Measurements from ENCODE around the gene COA3. TPM values are rescaled to one million over a fixed set of nuclear protein-coding genes. Genes with fewer than 3 reads are reported as not detected.

The COA3 gene
- total and polyA plus RNA-seq, 9 donors, result 53.6 to 84.1 (median 59.5) TPM

- peaks cover 15% of the 10 kb centered on the region for H3K4me1 ChIP-seq (ENCODE audit: control insufficient read depth, insufficient read depth, low read length)
- peaks cover 13% of the 10 kb centered on the region for H3K36me3 ChIP-seq (ENCODE audit: control insufficient read depth, insufficient read depth, low read length)
- no peak overlapping the region for H3K27ac ChIP-seq (ENCODE audit: low read length)
- H3K4me3 ChIP-seq (ENCODE audit: low read length), result no peak overlapping the region
- DNase-seq, result no peak
- H3K27me3 ChIP-seq (ENCODE audit: control insufficient read depth, insufficient read depth, low read length), result peaks cover 87% of the 10 kb centered on the region
- 24% methylated on average over 9 of the region's 9 CpGs for WGBS (ENCODE audit: insufficient coverage)
- no peaks in the 10 kb centered on the region for H3K9me3 ChIP-seq (replicated peaks; ENCODE audit: control insufficient read depth, low read depth, low read length)
These were observed 15.3 kb downstream of the COA3 start for GRCh38 chr17:42783062-42783790.

GRCh38 chr17:42782166-42783061 lies 16.1 kb downstream of the COA3 start:
- no peak overlapping the region for H3K27ac ChIP-seq (ENCODE audit: low read length)
- DNase-seq, result no peak
- H3K36me3 ChIP-seq (ENCODE audit: control insufficient read depth, insufficient read depth, low read length), result peaks cover 21% of the 10 kb centered on the region
- peaks cover 15% of the 10 kb centered on the region for H3K4me1 ChIP-seq (ENCODE audit: control insufficient read depth, insufficient read depth, low read length)
- no peaks in the 10 kb centered on the region for H3K9me3 ChIP-seq (replicated peaks; ENCODE audit: control insufficient read depth, low read depth, low read length)
- H3K4me3 ChIP-seq (ENCODE audit: low read length), result no peak overlapping the region
- peaks cover 79% of the 10 kb centered on the region for H3K27me3 ChIP-seq (ENCODE audit: control insufficient read depth, insufficient read depth, low read length)
- WGBS (ENCODE audit: insufficient coverage), result 23% methylated on average over 19 of the region's 29 CpGs

GRCh38 chr17:42781639-42782165 lies 16.8 kb downstream of the COA3 start:
- 40% methylated on average over 4 of the region's 10 CpGs for WGBS (ENCODE audit: insufficient coverage)
- Histone ChIP-seq H3K36me3 (ENCODE audit: control insufficient read depth, insufficient read depth, low read length) (peaks cover 26% of the 10 kb centered on the region), H3K27ac (ENCODE audit: low read length) (no peak overlapping the region), H3K4me1 (ENCODE audit: control insufficient read depth, insufficient read depth, low read length) (peaks cover 15% of the 10 kb centered on the region), H3K9me3 (replicated peaks; ENCODE audit: control insufficient read depth, low read depth, low read length) (no peaks in the 10 kb centered on the region), H3K4me3 (ENCODE audit: low read length) (no peak overlapping the region), H3K27me3 (ENCODE audit: control insufficient read depth, insufficient read depth, low read length) (peaks cover 73% of the 10 kb centered on the region)
- DNase-seq, result no peak

- WGBS (ENCODE audit: insufficient coverage), result 5% methylated on average over 39 of the region's 39 CpGs
- peaks cover 15% of the 10 kb centered on the region for H3K4me1 ChIP-seq (ENCODE audit: control insufficient read depth, insufficient read depth, low read length)
- H3K27me3 ChIP-seq (ENCODE audit: control insufficient read depth, insufficient read depth, low read length), result peaks cover 67% of the 10 kb centered on the region
- peaks cover 32% of the 10 kb centered on the region for H3K36me3 ChIP-seq (ENCODE audit: control insufficient read depth, insufficient read depth, low read length)
- H3K9me3 ChIP-seq (replicated peaks; ENCODE audit: control insufficient read depth, low read depth, low read length), result no peaks in the 10 kb centered on the region
- no peak overlapping the region for H3K27ac ChIP-seq (ENCODE audit: low read length)
- no peak for DNase-seq
- H3K4me3 ChIP-seq (ENCODE audit: low read length), result peak overlapping the region; percentile 29
These were observed 17.5 kb downstream of the COA3 start for GRCh38 chr17:42780851-42781638.

- peak; percentile 33 for DNase-seq
- Histone ChIP-seq H3K9me3 (replicated peaks; ENCODE audit: control insufficient read depth, low read depth, low read length) (no peaks in the 10 kb centered on the region), H3K4me3 (ENCODE audit: low read length) (peak within 1 kb of the TSS; percentile 29), H3K36me3 (ENCODE audit: control insufficient read depth, insufficient read depth, low read length) (peaks cover 40% of the 10 kb centered on the region), H3K4me1 (ENCODE audit: control insufficient read depth, insufficient read depth, low read length) (peaks cover 15% of the 10 kb centered on the region), H3K27ac (ENCODE audit: low read length) (peak within 1 kb of the TSS; percentile 7), H3K27me3 (ENCODE audit: control insufficient read depth, insufficient read depth, low read length) (peaks cover 58% of the 10 kb centered on the region)
- WGBS (ENCODE audit: insufficient coverage), result under 1% methylated on average over 57 of the region's 65 CpGs
These were observed 18.3 kb downstream of the COA3 start, which contains the start of gene WNK4 for GRCh38 chr17:42779936-42780850. TSS of gene WNK4 (plus strand) at chr17:42780610. CDS start at chr17:42780699, 89 bp downstream.

- Histone ChIP-seq H3K36me3 (ENCODE audit: control insufficient read depth, insufficient read depth, low read length) (peaks cover 47% of the 10 kb centered on the region), H3K27me3 (ENCODE audit: control insufficient read depth, insufficient read depth, low read length) (peaks cover 50% of the 10 kb centered on the region), H3K9me3 (replicated peaks; ENCODE audit: control insufficient read depth, low read depth, low read length) (no peaks in the 10 kb centered on the region), H3K4me3 (ENCODE audit: low read length) (no peak overlapping the region), H3K4me1 (ENCODE audit: control insufficient read depth, insufficient read depth, low read length) (peaks cover 13% of the 10 kb centered on the region), H3K27ac (ENCODE audit: low read length) (no peak overlapping the region)
- 100% methylated on average over 1 of the region's 3 CpGs for WGBS (ENCODE audit: insufficient coverage)
- DNase-seq, result no peak
These were observed 19.1 kb downstream of the COA3 start for GRCh38 chr17:42779304-42779935.

GRCh38 chr17:42778570-42778969 lies 19.9 kb downstream of the COA3 start:
- no peaks in the 10 kb centered on the region for H3K9me3 ChIP-seq (replicated peaks; ENCODE audit: control insufficient read depth, low read depth, low read length)
- peaks cover 48% of the 10 kb centered on the region for H3K36me3 ChIP-seq (ENCODE audit: control insufficient read depth, insufficient read depth, low read length)
- 87% methylated on average over 4 of the region's 5 CpGs for WGBS (ENCODE audit: insufficient coverage)
- H3K27ac ChIP-seq (ENCODE audit: low read length), result no peak overlapping the region
- H3K4me3 ChIP-seq (ENCODE audit: low read length), result no peak overlapping the region
- no peak for DNase-seq
- H3K4me1 ChIP-seq (ENCODE audit: control insufficient read depth, insufficient read depth, low read length), result peaks cover 21% of the 10 kb centered on the region
- H3K27me3 ChIP-seq (ENCODE audit: control insufficient read depth, insufficient read depth, low read length), result peaks cover 42% of the 10 kb centered on the region

GRCh38 chr17:42775534-42776098 lies 22.9 kb downstream of the COA3 start:
- 100% methylated on average over 1 of the region's 3 CpGs for WGBS (ENCODE audit: insufficient coverage)
- Histone ChIP-seq H3K27ac (ENCODE audit: low read length) (no peak overlapping the region), H3K4me1 (ENCODE audit: control insufficient read depth, insufficient read depth, low read length) (peaks cover 16% of the 10 kb centered on the region), H3K9me3 (replicated peaks; ENCODE audit: control insufficient read depth, low read depth, low read length) (no peaks in the 10 kb centered on the region), H3K4me3 (ENCODE audit: low read length) (no peak overlapping the region), H3K36me3 (ENCODE audit: control insufficient read depth, insufficient read depth, low read length) (peaks cover 48% of the 10 kb centered on the region), H3K27me3 (ENCODE audit: control insufficient read depth, insufficient read depth, low read length) (peaks cover 12% of the 10 kb centered on the region)
- no peak for DNase-seq

Measured in muscle of leg (tissue), 11 donors.